Loucy (cell line): ENCODE results near the gene SDCCAG8.

Experiments
- H2AFZ ChIP-seq: fragments of 200-600 bp; sonication (generic); 2 replicates; pipeline ENCODE4 v1.6.0; 2016; ENCODE audit warnings: antibody characterized with exemption, mild to moderate bottlenecking, low read length, moderate library complexity
- H3F3A ChIP-seq: fragments of 200-600 bp; 2 replicates; pipeline ENCODE4 v1.6.0; 2016; ENCODE audit warnings: antibody characterized with exemption, low read depth, mild to moderate bottlenecking
- H3K27me3 ChIP-seq: fragments of 200-600 bp; sonication (generic); 2 replicates; pipeline ENCODE4 v1.6.1; 2014; ENCODE audit warnings: low read length, mild to moderate bottlenecking; ENCODE audit not compliant: insufficient read depth, poor library complexity, severe bottlenecking
- H3K36me3 ChIP-seq: fragments of 200-600 bp; sonication (generic); 2 replicates; pipeline ENCODE4 v1.6.1; 2016; ENCODE audit warnings: low read length; ENCODE audit not compliant: insufficient read depth
- H3K4me1 ChIP-seq: fragments of 200-600 bp; sonication (generic); 2 replicates; pipeline ENCODE4 v1.5.1; 2014; ENCODE audit warnings: low read length, mild to moderate bottlenecking; ENCODE audit not compliant: insufficient read depth, poor library complexity, severe bottlenecking
- H3K4me2 ChIP-seq: fragments of 200-600 bp; sonication (generic); 2 replicates; pipeline ENCODE4 v1.6.0; 2014; ENCODE audit warnings: antibody characterized with exemption, low read length, low read depth, mild to moderate bottlenecking; ENCODE audit not compliant: poor library complexity, severe bottlenecking
- H3K4me3 ChIP-seq: fragments of 200-600 bp; sonication (generic); 2 replicates; pipeline ENCODE4 v1.5.1; 2014; ENCODE audit warnings: low read length, mild to moderate bottlenecking, mixed read lengths; ENCODE audit not compliant: poor library complexity, severe bottlenecking
- H3K79me2 ChIP-seq: fragments of 200-600 bp; sonication (generic); 2 replicates; pipeline ENCODE4 v1.6.1; 2014; ENCODE audit warnings: low read length; ENCODE audit not compliant: insufficient read depth
- H3K9ac ChIP-seq: fragments of 200-600 bp; sonication (generic); 2 replicates; pipeline ENCODE4 v1.6.0; 2014; ENCODE audit warnings: mild to moderate bottlenecking, low read depth, low read length, moderate library complexity; ENCODE audit not compliant: poor library complexity, severe bottlenecking
- H3K9me2 ChIP-seq: fragments of 200-600 bp; sonication (generic); replicated peaks from 2 replicates; pipeline ENCODE4 v1.6.1; 2016; ENCODE audit warnings: low read depth, low read length, mixed read lengths
- H3K9me3 ChIP-seq: fragments of 200-600 bp; sonication (generic); 2 replicates; pipeline ENCODE4 v1.6.1; 2014; ENCODE audit warnings: mild to moderate bottlenecking, antibody characterized with exemption, low read length, low read depth; ENCODE audit not compliant: insufficient read depth
- H4K20me1 ChIP-seq: fragments of 200-600 bp; sonication (generic); 2 replicates; pipeline ENCODE4 v1.6.0; 2014; ENCODE audit warnings: antibody characterized with exemption, low read length, mild to moderate bottlenecking; ENCODE audit not compliant: insufficient read depth, poor library complexity, severe bottlenecking
- EZH2phosphoT487 ChIP-seq: fragments of 200-600 bp; IDR thresholded peaks from 2 replicates; pipeline ENCODE4 v1.6.1; 2018; ENCODE audit warnings: antibody characterized with exemption, mild to moderate bottlenecking, moderate library complexity, borderline replicate concordance
- TF ChIP-seq, protein P1 (sequence below): fragments of 200-600 bp; sonication (generic); conservative IDR thresholded peaks from 2 replicates; pipeline ENCODE4 v1.5.1; 2014; ENCODE audit warnings: mild to moderate bottlenecking, antibody characterized with exemption, low read length

SDCCAG8 gene

GRCh38 chr1:243280571-243281129 is 24.8 kb downstream of the SDCCAG8 start:
- Histone ChIP-seq H3K4me2 (no peak overlapping the region), H3K9ac (no peak overlapping the region), H3K4me3 (no peak overlapping the region), H4K20me1 (no peaks in the 10 kb centered on the region), H3K9me2 (no peaks in the 10 kb centered on the region), H3K36me3 (peaks cover 19% of the 10 kb centered on the region), H3K27me3 (no peaks in the 10 kb centered on the region), H3K9me3 (no peaks in the 10 kb centered on the region), H2AFZ (no peak overlapping the region), H3K79me2 (no peaks in the 10 kb centered on the region), H3F3A (no peaks in the 10 kb centered on the region), H3K4me1 (no peaks in the 10 kb centered on the region)
- TF ChIP-seq, protein P1, sequence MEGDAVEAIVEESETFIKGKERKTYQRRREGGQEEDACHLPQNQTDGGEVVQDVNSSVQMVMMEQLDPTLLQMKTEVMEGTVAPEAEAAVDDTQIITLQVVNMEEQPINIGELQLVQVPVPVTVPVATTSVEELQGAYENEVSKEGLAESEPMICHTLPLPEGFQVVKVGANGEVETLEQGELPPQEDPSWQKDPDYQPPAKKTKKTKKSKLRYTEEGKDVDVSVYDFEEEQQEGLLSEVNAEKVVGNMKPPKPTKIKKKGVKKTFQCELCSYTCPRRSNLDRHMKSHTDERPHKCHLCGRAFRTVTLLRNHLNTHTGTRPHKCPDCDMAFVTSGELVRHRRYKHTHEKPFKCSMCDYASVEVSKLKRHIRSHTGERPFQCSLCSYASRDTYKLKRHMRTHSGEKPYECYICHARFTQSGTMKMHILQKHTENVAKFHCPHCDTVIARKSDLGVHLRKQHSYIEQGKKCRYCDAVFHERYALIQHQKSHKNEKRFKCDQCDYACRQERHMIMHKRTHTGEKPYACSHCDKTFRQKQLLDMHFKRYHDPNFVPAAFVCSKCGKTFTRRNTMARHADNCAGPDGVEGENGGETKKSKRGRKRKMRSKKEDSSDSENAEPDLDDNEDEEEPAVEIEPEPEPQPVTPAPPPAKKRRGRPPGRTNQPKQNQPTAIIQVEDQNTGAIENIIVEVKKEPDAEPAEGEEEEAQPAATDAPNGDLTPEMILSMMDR: no peak
- TF ChIP-seq EZH2phosphoT487: no peak

- H3K4me3 ChIP-seq: no peak overlapping the region
- H3K4me1 ChIP-seq: no peaks in the 10 kb centered on the region
- H4K20me1 ChIP-seq: no peaks in the 10 kb centered on the region
- no peak overlapping the region for H2AFZ ChIP-seq
- TF ChIP-seq, protein P1: no peak
- no peak for TF ChIP-seq EZH2phosphoT487
- no peak overlapping the region for H3K4me2 ChIP-seq
- H3K9ac ChIP-seq: no peak overlapping the region
- H3K27me3 ChIP-seq: no peaks in the 10 kb centered on the region
- no peaks in the 10 kb centered on the region for H3K9me3 ChIP-seq
- no peaks in the 10 kb centered on the region for H3K9me2 ChIP-seq
- no peaks in the 10 kb centered on the region for H3K79me2 ChIP-seq
- H3K36me3 ChIP-seq: peaks cover 26% of the 10 kb centered on the region
- H3F3A ChIP-seq: 0 out of 2 replicates have a peak, but pooled peaks cover 3% of the 10 kb centered on the region
Measured at GRCh38 chr1:243281672-243282071, 25.8 kb downstream of the SDCCAG8 start.

GRCh38 chr1:243286409-243287122 is 30.7 kb downstream of the SDCCAG8 start:
- 0 out of 2 replicates have a peak, but pooled peaks cover 3% of the 10 kb centered on the region for H3F3A ChIP-seq
- no peak overlapping the region for H3K4me2 ChIP-seq
- no peak overlapping the region for H2AFZ ChIP-seq
- no peaks in the 10 kb centered on the region for H3K9me3 ChIP-seq
- no peaks in the 10 kb centered on the region for H4K20me1 ChIP-seq
- peaks cover 12% of the 10 kb centered on the region for H3K4me1 ChIP-seq
- H3K9me2 ChIP-seq: no peaks in the 10 kb centered on the region
- H3K4me3 ChIP-seq: no peak overlapping the region
- no peaks in the 10 kb centered on the region for H3K27me3 ChIP-seq
- TF ChIP-seq, protein P1: no peak
- TF ChIP-seq EZH2phosphoT487: no peak
- H3K9ac ChIP-seq: no peak overlapping the region
- H3K36me3 ChIP-seq: peaks cover 25% of the 10 kb centered on the region
- H3K79me2 ChIP-seq: no peaks in the 10 kb centered on the region
